ENCODE results near the gene SLC28A1. TPM values are rescaled to one million over a fixed set of nuclear protein-coding genes. Genes with fewer than 3 reads are reported as not detected.

SLC28A1 gene
- total RNA-seq, 2 experiments from 2014 or later: not detected

- DNase-seq (no peak), ATAC-seq (no peak)
- Mint-ChIP-seq H3K4me1 (ENCODE audit: low read depth) (no peaks in the 10 kb centered on the region), H3K27ac (no peak overlapping the region), H3K27me3 (no peaks in the 10 kb centered on the region), H3K4me3 (no peak overlapping the region), H3K9me3 (no peaks in the 10 kb centered on the region), H3K36me3 (ENCODE audit: low read depth) (no peaks in the 10 kb centered on the region)
- intact Hi-C loops (cut with micrococcal nuclease): no loop called here
- ChIA-PET POLR2A (interaction anchor here (0.6 kb wide), 2 partner anchors 12 to 177 kb away, joined by 3 read pairs; no protein-coding TSS in a partner anchor), CTCF (interaction anchor here (0.7 to 1.4 kb wide), 6 partner anchors 9 to 74 kb away, joined by 3 to 5 read pairs (median 4); no protein-coding TSS in a partner anchor)
- TF ChIP-seq CTCF (IDR thresholded peaks at IDR 0.05): no peak
Measured at GRCh38 chr15:84865074-84865569, 19.3 kb upstream of the SLC28A1 start.

- CTCF ChIA-PET: interaction anchor here (1.9 to 3.0 kb wide), 2 partner anchors 10 to 23 kb away, joined by 5 to 9 read pairs; no protein-coding TSS in a partner anchor
- Mint-ChIP-seq H3K27ac (no peak overlapping the region), H3K27me3 (no peaks in the 10 kb centered on the region), H3K4me3 (no peak overlapping the region), H3K9me3 (no peaks in the 10 kb centered on the region), H3K4me1 (ENCODE audit: low read depth) (no peaks in the 10 kb centered on the region), H3K36me3 (ENCODE audit: low read depth) (no peaks in the 10 kb centered on the region)
- intact Hi-C loops (cut with micrococcal nuclease): no loop called here
- ATAC-seq (no peak), DNase-seq (no peak)
- TF ChIP-seq CTCF (IDR thresholded peaks at IDR 0.05): no peak
- POLR2A ChIA-PET: no interaction called here
Measured at GRCh38 chr15:84868037-84868880, 16.2 kb upstream of the SLC28A1 start.

- Mint-ChIP-seq H3K27me3 (no peaks in the 10 kb centered on the region), H3K27ac (no peak overlapping the region), H3K4me1 (ENCODE audit: low read depth) (no peaks in the 10 kb centered on the region), H3K9me3 (no peaks in the 10 kb centered on the region), H3K4me3 (no peak overlapping the region), H3K36me3 (ENCODE audit: low read depth) (no peaks in the 10 kb centered on the region)
- TF ChIP-seq CTCF (IDR thresholded peaks at IDR 0.05): no peak
- no peak for DNase-seq
- CTCF ChIA-PET: interaction anchor here (1.3 to 3.0 kb wide), 3 partner anchors 9 to 282 kb away, joined by 3 to 9 read pairs (median 6); no protein-coding TSS in a partner anchor
- no peak for ATAC-seq
- intact Hi-C loops (cut with micrococcal nuclease): no loop called here
- POLR2A ChIA-PET: no interaction called here
Measured at GRCh38 chr15:84869510-84869909, 15.0 kb upstream of the SLC28A1 start.

DNA sequence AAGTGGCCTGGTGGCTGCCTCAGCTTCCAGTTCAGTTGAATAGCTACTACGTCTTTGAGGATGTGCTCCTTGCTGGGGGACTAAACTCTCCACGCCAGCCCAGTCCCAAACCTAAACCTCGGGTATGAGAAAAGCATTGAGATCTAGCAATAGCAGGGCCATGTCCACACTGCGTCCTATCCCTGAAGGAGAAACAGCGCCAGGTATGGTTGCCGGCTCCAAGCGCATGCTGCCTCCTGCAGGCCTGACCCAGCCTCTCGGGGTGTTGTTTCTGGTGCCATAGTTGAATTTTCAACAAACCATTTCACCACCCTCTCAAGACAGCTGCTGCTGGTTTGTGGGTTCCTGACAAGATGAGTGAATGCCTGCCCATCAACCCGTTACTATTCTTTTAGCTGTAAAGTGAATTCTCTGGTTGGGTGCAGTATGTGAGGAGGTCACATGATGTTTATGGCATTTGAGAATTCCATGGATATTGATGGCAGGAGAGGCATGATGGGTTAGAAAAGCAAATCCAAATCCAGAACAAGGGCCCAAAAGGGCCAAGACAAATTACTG is 13.0 kb upstream of the SLC28A1 start:
- CTCF ChIA-PET: interaction anchor here (1.0 to 1.9 kb wide), 3 partner anchors 57 to 284 kb away, joined by 3 to 6 read pairs (median 5); no protein-coding TSS in a partner anchor
- Mint-ChIP-seq H3K4me3 (no peak overlapping the region), H3K4me1 (ENCODE audit: low read depth) (no peaks in the 10 kb centered on the region), H3K36me3 (ENCODE audit: low read depth) (no peaks in the 10 kb centered on the region), H3K27ac (no peak overlapping the region), H3K27me3 (no peaks in the 10 kb centered on the region), H3K9me3 (no peaks in the 10 kb centered on the region)
- DNase-seq (peak; percentile 9), ATAC-seq (no peak)
- no peak for TF ChIP-seq CTCF (IDR thresholded peaks at IDR 0.05)
- POLR2A ChIA-PET: no interaction called here
- intact Hi-C loops (cut with micrococcal nuclease): loop anchor here (10.0 kb wide), 1 partner anchor 217 kb away; the partner anchor contains the start of genes NMB and WDR73

Measured in activated CD8-positive, alpha-beta T cell treated with anti-CD3 and anti-CD28 coated beads for 36 hours (primary cell).